Retinal pigment epithelial cell (primary cell): ENCODE measurements around the gene AHRR.

Experiments used
- DNase-seq: peaks from one replicate; pipeline ENCODE4 v3.0.0-alpha.2; 2010; ENCODE audit warnings: low read depth
- H3K4me3 ChIP-seq: 2 replicates; pipeline ENCODE4 v1.5.1; 2011; ENCODE audit warnings: mild to moderate bottlenecking, low read length, control low read depth, moderate library complexity
- TF ChIP-seq, protein P1 (sequence below): conservative IDR thresholded peaks from 2 replicates; pipeline ENCODE4 v1.5.1; 2011; ENCODE audit warnings: low read depth, low read length, control low read depth, inconsistent platforms

The AHRR gene

DNA sequence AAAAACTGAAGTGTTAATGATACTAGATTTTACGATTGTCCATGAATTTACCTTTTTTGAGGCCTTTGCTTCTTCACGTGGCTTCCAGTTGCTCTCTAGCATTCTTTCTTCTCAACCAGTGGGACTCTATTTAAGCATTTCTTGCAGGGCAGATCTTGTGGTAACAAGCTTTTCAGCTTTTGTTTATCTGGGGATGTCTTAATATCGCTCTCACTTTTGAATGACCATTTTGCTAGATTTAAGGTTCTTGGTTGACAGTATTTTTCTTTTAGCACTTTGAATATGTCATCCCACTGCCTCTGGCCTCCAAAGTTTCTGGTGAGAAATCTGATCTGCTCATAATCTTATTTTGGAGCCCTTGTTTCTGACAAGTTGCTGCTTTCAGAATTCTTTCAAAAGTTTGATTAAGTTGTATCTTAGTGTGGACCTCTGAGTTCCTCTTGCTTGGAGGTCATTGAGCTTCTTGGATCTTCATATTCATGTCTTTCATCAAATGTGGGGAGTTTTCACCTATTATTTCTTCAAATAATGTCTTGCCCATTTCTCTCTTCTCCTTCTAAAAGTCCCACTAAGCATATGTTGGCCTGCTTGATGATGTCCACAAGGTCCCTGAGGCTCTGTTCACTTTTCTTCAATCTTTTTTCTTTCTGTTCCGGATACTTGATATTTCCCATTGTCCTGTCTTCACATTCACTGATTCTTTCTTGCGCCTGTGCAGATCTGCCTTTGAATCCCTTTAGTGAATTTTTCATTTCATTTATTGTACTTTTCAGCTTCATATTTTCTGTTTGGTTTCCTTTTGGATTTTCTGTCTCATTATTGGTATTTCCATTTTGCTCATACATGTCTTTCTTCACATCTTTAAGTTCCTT, 130.3 kb downstream of the AHRR start:
- TF ChIP-seq, protein P1, sequence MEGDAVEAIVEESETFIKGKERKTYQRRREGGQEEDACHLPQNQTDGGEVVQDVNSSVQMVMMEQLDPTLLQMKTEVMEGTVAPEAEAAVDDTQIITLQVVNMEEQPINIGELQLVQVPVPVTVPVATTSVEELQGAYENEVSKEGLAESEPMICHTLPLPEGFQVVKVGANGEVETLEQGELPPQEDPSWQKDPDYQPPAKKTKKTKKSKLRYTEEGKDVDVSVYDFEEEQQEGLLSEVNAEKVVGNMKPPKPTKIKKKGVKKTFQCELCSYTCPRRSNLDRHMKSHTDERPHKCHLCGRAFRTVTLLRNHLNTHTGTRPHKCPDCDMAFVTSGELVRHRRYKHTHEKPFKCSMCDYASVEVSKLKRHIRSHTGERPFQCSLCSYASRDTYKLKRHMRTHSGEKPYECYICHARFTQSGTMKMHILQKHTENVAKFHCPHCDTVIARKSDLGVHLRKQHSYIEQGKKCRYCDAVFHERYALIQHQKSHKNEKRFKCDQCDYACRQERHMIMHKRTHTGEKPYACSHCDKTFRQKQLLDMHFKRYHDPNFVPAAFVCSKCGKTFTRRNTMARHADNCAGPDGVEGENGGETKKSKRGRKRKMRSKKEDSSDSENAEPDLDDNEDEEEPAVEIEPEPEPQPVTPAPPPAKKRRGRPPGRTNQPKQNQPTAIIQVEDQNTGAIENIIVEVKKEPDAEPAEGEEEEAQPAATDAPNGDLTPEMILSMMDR: no peak
- H3K4me3 ChIP-seq: no peak overlapping the region
- no peak for DNase-seq

DNA sequence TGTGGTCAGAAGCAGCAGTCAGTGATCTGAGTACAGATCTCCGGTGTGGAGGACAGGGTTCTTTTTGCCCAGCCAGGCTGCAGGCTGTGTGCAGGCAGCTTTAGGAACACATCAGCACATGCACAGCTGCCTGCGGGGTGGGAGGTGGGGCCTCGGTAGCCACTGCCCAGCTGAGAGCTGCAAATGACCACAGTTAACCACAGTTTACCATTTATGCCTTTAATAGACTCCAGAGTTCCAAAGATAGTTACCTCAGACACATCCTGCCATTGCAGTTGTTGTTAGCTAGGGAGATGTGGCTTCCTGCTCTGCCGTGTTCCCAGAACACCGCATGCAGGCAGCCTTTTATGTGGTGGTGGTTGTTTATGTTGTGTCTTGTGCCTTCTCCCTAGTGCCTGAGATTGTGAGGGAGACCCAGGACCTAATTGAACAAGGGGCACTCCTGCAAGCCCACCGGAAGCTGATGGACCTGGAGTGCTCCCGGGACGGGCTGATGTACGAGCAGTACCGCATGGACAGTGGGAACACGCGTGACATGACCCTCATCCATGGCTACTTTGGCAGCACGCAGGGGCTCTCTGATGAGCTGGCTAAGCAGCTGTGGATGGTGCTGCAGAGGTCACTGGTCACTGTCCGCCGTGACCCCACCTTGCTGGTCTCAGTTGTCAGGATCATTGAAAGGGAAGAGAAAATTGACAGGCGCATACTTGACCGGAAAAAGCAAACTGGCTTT, 131.6 kb downstream of the AHRR start:
- TF ChIP-seq, protein P1: no peak
- no peak for DNase-seq
- no peak overlapping the region for H3K4me3 ChIP-seq

DNA sequence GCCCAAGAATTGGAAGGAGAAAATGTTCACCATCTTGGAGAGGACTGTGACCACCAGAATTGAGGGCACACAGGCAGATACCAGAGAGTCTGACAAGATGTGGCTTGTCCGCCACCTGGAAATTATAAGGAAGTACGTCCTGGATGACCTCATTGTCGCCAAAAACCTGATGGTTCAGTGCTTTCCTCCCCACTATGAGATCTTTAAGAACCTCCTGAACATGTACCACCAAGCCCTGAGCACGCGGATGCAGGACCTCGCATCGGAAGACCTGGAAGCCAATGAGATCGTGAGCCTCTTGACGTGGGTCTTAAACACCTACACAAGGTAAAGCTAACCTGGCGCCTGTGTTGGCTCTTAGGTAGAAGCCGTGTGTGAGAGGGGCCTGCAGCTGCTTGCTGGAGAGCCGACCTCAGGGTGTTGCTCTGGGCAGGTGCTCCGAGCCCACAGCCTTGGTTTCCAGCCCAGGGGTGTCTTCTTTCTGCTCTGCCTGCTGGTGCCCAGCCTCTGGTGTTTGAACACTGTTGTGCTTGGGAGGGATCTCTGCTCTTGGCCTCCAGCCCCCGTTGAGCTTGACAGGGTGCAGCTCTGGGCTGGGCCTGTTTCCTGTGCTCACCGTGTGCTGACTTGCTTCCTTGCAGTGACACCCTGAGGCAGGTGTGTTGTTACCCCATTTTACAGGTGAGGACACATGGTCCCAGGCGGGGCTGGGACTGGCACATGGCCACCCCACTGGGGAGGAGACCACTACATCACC, 132.4 kb downstream of the AHRR start:
- no peak overlapping the region for H3K4me3 ChIP-seq
- TF ChIP-seq, protein P1: no peak
- DNase-seq: no peak

DNA sequence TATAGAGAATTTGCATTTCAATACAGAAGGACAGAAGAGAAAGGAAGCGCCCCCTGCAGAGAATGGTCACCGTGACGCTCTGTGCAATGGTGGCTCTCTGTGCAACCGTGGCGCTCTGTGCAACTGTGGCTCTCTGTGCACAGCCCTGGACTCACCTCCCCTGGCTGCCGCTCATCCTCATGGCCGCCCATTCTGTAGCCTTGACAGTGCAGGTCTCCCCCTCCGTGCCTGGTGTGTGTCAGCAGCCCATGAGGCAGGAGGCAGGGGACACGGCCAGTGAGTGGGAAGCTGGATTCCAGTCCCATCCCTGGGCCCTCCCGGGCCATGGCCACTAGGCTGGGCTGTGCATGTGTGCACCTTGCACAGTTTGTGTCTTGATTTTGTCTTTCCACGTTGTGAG, 133.4 kb downstream of the AHRR start:
- TF ChIP-seq, protein P1: no peak
- no peak for DNase-seq
- no peak overlapping the region for H3K4me3 ChIP-seq

DNA sequence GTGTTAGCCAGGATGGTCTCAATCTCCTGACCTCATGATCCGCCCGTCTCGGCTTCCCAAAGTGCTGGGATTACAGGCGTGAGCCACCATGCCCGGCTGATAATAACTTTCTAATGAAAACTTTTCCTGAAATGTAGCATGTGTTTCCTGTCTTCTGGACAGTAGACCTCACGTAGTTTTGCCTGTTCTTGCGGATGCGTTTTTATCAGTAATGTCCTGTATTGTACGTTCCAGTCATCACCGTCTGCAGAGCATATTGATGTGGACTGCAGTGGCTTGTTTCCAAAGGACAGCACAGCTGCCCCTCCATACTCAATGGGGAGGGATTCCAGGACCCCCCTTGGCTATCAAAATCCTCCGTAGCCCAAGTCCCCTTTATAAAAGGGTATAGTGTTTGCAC, 134.3 kb downstream of the AHRR start:
- TF ChIP-seq, protein P1: no peak
- H3K4me3 ChIP-seq: no peak overlapping the region
- DNase-seq: no peak

DNA sequence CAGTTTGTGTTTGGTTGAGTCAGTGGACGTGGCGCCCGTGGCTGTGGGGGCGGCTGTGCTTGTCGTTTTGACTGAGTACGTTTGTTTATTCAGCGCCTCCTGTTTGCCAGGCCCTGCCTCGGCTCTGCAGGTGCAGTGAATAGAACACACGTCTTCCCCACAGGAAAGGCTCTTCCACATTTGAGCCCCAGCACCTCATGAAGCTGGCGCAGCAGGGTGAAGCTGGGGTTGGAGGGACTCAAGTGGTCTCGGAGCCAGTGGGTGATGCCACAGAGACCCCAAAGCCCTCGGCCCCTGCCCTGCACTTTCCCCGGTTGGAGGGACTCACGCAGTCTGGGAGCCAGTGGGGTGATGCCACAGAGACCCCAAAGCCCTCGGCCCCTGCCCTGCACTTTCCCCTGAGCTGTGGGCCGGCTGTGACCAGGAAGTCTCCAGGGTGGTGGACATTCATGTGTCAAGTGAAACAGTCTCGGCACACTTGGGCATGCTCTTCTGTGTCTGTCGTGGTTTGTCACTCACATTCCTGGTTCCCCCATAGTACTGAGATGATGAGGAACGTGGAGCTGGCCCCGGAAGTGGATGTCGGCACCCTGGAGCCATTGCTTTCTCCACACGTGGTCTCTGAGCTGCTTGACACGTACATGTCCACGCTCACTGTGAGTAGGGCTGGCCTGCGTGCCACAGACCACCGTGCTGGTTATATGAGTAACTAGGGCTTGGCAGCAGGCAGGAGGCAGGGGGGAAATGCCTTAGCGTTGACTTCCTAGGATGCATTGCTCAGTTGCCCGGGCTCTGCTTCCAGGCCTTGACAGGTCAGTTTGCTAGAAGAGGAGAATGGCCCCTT, 135.1 kb downstream of the AHRR start:
- DNase-seq: no peak
- no peak overlapping the region for H3K4me3 ChIP-seq
- TF ChIP-seq, protein P1: no peak
